ENCODE measurements around the gene GMPS. TPM values are rescaled to one million over a fixed set of nuclear protein-coding genes. Genes with fewer than 3 reads are reported as not detected.
A peak's percentile ranks its signal among the peaks of the same experiment; 100 is the strongest.

The GMPS gene
- total and polyA plus RNA-seq, 9 of the 15 experiments (the other 6 are each of a cell fraction or from before 2014, with no cell fraction given), result 73.7 to 282 (median 156) TPM

DNA sequence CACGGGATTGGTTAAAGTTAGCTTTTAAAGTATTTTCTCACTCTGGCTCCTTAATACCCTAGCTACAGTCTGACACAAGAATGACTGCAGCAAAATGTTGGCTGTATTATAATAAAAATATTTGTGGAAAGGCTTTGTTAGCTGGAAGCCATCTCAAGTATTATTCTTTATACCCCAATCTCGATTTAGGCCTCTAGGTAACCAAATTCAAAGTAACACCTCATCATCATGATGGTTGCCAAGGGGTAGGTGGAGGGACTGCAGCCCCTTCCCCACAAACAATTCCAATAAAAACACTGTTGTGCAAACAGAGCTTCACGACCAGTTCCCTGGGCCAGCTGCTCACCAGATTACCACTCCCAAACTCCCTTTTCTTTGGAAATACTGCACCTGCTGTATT lies 759 bp upstream of the GMPS start (continued):
- TF ChIP-seq XRCC4 (IDR thresholded peaks at IDR 0.05; ENCODE audit: extremely low read depth, insufficient read depth, insufficient read length) (no peak), HNRNPLL (IDR thresholded peaks at IDR 0.05; ENCODE audit: low read depth, low read length, poor library complexity, severe bottlenecking) (no peak), ZNF232 (CRISPR knock-in tag; IDR thresholded peaks at IDR 0.05) (no peak), ZNF316 (IDR thresholded peaks at IDR 0.05) (no peak), SIX5 (IDR thresholded peaks at IDR 0.05; ENCODE audit: borderline replicate concordance in 1 of 2, insufficient read depth in 1 of 2, low read depth in 1 of 2, low read length in 2 of 2) (no peak), TEAD2 (tag; IDR thresholded peaks at IDR 0.05) (no peak), ZKSCAN1 (IDR thresholded peaks at IDR 0.05; ENCODE audit: low read depth, low read length) (no peak), MXI1 (IDR thresholded peaks at IDR 0.05; ENCODE audit: low read depth, low read length) (no peak), ZNF3 (CRISPR knock-in tag; IDR thresholded peaks at IDR 0.05) (no peak), ZKSCAN8 (CRISPR knock-in tag; IDR thresholded peaks at IDR 0.05) (no peak)
- TF ChIP-seq, protein P1, sequence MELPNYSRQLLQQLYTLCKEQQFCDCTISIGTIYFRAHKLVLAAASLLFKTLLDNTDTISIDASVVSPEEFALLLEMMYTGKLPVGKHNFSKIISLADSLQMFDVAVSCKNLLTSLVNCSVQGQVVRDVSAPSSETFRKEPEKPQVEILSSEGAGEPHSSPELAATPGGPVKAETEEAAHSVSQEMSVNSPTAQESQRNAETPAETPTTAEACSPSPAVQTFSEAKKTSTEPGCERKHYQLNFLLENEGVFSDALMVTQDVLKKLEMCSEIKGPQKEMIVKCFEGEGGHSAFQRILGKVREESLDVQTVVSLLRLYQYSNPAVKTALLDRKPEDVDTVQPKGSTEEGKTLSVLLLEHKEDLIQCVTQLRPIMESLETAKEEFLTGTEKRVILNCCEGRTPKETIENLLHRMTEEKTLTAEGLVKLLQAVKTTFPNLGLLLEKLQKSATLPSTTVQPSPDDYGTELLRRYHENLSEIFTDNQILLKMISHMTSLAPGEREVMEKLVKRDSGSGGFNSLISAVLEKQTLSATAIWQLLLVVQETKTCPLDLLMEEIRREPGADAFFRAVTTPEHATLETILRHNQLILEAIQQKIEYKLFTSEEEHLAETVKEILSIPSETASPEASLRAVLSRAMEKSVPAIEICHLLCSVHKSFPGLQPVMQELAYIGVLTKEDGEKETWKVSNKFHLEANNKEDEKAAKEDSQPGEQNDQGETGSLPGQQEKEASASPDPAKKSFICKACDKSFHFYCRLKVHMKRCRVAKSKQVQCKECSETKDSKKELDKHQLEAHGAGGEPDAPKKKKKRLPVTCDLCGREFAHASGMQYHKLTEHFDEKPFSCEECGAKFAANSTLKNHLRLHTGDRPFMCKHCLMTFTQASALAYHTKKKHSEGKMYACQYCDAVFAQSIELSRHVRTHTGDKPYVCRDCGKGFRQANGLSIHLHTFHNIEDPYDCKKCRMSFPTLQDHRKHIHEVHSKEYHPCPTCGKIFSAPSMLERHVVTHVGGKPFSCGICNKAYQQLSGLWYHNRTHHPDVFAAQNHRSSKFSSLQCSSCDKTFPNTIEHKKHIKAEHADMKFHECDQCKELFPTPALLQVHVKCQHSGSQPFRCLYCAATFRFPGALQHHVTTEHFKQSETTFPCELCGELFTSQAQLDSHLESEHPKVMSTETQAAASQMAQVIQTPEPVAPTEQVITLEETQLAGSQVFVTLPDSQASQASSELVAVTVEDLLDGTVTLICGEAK (IDR thresholded peaks at IDR 0.05), result peak; percentile 23; the same call in 1 of the 2 replicates
- TF ChIP-seq, protein P1 (CRISPR knock-in tag; IDR thresholded peaks at IDR 0.05), result no peak
- TF ChIP-seq, protein P2, sequence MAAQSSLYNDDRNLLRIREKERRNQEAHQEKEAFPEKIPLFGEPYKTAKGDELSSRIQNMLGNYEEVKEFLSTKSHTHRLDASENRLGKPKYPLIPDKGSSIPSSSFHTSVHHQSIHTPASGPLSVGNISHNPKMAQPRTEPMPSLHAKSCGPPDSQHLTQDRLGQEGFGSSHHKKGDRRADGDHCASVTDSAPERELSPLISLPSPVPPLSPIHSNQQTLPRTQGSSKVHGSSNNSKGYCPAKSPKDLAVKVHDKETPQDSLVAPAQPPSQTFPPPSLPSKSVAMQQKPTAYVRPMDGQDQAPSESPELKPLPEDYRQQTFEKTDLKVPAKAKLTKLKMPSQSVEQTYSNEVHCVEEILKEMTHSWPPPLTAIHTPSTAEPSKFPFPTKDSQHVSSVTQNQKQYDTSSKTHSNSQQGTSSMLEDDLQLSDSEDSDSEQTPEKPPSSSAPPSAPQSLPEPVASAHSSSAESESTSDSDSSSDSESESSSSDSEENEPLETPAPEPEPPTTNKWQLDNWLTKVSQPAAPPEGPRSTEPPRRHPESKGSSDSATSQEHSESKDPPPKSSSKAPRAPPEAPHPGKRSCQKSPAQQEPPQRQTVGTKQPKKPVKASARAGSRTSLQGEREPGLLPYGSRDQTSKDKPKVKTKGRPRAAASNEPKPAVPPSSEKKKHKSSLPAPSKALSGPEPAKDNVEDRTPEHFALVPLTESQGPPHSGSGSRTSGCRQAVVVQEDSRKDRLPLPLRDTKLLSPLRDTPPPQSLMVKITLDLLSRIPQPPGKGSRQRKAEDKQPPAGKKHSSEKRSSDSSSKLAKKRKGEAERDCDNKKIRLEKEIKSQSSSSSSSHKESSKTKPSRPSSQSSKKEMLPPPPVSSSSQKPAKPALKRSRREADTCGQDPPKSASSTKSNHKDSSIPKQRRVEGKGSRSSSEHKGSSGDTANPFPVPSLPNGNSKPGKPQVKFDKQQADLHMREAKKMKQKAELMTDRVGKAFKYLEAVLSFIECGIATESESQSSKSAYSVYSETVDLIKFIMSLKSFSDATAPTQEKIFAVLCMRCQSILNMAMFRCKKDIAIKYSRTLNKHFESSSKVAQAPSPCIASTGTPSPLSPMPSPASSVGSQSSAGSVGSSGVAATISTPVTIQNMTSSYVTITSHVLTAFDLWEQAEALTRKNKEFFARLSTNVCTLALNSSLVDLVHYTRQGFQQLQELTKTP (IDR thresholded peaks at IDR 0.05; ENCODE audit: low read depth in 1 of 2, partially characterized antibody in 2 of 2), result no peak
- TF ChIP-seq, protein P3, sequence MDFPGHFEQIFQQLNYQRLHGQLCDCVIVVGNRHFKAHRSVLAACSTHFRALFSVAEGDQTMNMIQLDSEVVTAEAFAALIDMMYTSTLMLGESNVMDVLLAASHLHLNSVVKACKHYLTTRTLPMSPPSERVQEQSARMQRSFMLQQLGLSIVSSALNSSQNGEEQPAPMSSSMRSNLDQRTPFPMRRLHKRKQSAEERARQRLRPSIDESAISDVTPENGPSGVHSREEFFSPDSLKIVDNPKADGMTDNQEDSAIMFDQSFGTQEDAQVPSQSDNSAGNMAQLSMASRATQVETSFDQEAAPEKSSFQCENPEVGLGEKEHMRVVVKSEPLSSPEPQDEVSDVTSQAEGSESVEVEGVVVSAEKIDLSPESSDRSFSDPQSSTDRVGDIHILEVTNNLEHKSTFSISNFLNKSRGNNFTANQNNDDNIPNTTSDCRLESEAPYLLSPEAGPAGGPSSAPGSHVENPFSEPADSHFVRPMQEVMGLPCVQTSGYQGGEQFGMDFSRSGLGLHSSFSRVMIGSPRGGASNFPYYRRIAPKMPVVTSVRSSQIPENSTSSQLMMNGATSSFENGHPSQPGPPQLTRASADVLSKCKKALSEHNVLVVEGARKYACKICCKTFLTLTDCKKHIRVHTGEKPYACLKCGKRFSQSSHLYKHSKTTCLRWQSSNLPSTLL (IDR thresholded peaks at IDR 0.05), result no peak

All from K562 (cell line).